Fibroblast of lung (primary cell): ENCODE measurements around the gene CACNA1H. TPM values are rescaled to one million over a fixed set of nuclear protein-coding genes. Genes with fewer than 3 reads are reported as not detected.

ENCODE experiments used
- DNase-seq, 2 donors: peaks; one replicate each; pipeline versions ENCODE4 v3.0.0 to v3.0.0-alpha.2; 2010; ENCODE audit warnings: low read depth in 2 of 2
- H2AFZ ChIP-seq: 2 replicates; pipeline ENCODE4 v1.5.1; 2012; ENCODE audit warnings: low read length, control low read depth, inconsistent platforms
- H3K27ac ChIP-seq: 2 replicates; pipeline ENCODE4 v1.5.1; 2011; ENCODE audit warnings: low read length, control low read depth; ENCODE audit not compliant: insufficient read depth
- H3K27me3 ChIP-seq: 2 replicates; pipeline ENCODE4 v1.5.1; 2011; ENCODE audit warnings: mild to moderate bottlenecking, low read length; ENCODE audit not compliant: control insufficient read depth, insufficient read depth
- H3K36me3 ChIP-seq: 2 replicates; pipeline ENCODE4 v1.5.1; 2011; ENCODE audit warnings: low read length; ENCODE audit not compliant: control insufficient read depth, insufficient read depth
- H3K4me1 ChIP-seq: 2 replicates; pipeline ENCODE4 v1.5.1; 2011; ENCODE audit warnings: low read length; ENCODE audit not compliant: control insufficient read depth, insufficient read depth; ENCODE audit errors: extremely low read depth
- H3K4me2 ChIP-seq: 2 replicates; pipeline ENCODE4 v1.5.1; 2011; ENCODE audit warnings: low read length, control low read depth; ENCODE audit not compliant: insufficient read depth; ENCODE audit errors: extremely low read depth
- H3K4me3 ChIP-seq, 4 experiments: fragments of 200-600 bp in 1 of 4; sonication (generic) in 1 of 4; replicated peaks in 1 of 4; 2 replicates each; pipeline ENCODE4 v1.5.1; 2011 to 2016; ENCODE audit warnings: low read length in 4 of 4, low read depth in 3 of 4, mild to moderate bottlenecking in 3 of 4, control low read depth in 2 of 4, inconsistent platforms in 1 of 4, mixed read lengths in 1 of 4; ENCODE audit not compliant: insufficient read depth in 1 of 4; ENCODE audit errors: control extremely low read depth in 1 of 4
- H3K79me2 ChIP-seq: 2 replicates; pipeline ENCODE4 v1.5.1; 2012; ENCODE audit warnings: mild to moderate bottlenecking, low read length, inconsistent platforms; ENCODE audit not compliant: control insufficient read depth, insufficient read depth
- H3K9ac ChIP-seq: 2 replicates; pipeline ENCODE4 v1.5.1; 2011; ENCODE audit warnings: mild to moderate bottlenecking, low read length, control low read depth; ENCODE audit not compliant: insufficient read depth
- H3K9me3 ChIP-seq: 2 replicates; pipeline ENCODE4 v1.5.1; 2012; ENCODE audit warnings: low read depth, low read length; ENCODE audit not compliant: control insufficient read depth, insufficient read depth
- H4K20me1 ChIP-seq: 2 replicates; pipeline ENCODE4 v1.5.1; 2011; ENCODE audit warnings: low read length; ENCODE audit not compliant: control insufficient read depth, insufficient read depth; ENCODE audit errors: extremely low read depth
- CTCF ChIP-seq, 2 donors: IDR thresholded peaks in 1 of 2; conservative IDR thresholded peaks in 1 of 2; 1 replicate in 1 of 2; 2 replicates in 1 of 2; pipeline ENCODE4 v1.5.1; 2011 to 2012; ENCODE audit warnings: low read length in 2 of 2, control low read depth in 1 of 2, inconsistent platforms in 1 of 2, low read depth in 1 of 2, mild to moderate bottlenecking in 1 of 2
- EZH2 ChIP-seq: IDR thresholded peaks from 2 replicates; pipeline ENCODE4 v1.5.1; 2012; ENCODE audit warnings: low read length, control low read depth, mild to moderate bottlenecking; ENCODE audit errors: missing control alignments
- polyA plus RNA-seq, 2 donors: library from polyadenylated mRNA; depleted of rRNA in 1 of 2; stranded (reverse) in 1 of 2; unstranded in 1 of 2; fragments of >200 nt; gene quantifications; 2 replicates each; pipeline ENCODE4 v1.2.1, GENCODE V29; 2011 to 2012; ENCODE audit warnings: missing spikeins in 1 of 2
- total RNA-seq: library from RNA; depleted of rRNA; stranded (reverse); fragments of >200 nt; gene quantifications from 2 replicates; pipeline ENCODE4 v1.2.1, GENCODE V29; 2014

Gene CACNA1H
- total and polyA plus RNA-seq, 2 donors (not counting 1 experiment from before 2014, with no cell fraction given) = 1.2 to 10.5 TPM

- H3K4me2 ChIP-seq = no peak overlapping the region
- H3K4me1 ChIP-seq = no peaks in the 10 kb centered on the region
- H3K36me3 ChIP-seq = no peaks in the 10 kb centered on the region
- no peaks in the 10 kb centered on the region for H4K20me1 ChIP-seq
- no peaks in the 10 kb centered on the region for H3K79me2 ChIP-seq
- H3K9me3 ChIP-seq = no peaks in the 10 kb centered on the region
- H3K27me3 ChIP-seq = no peaks in the 10 kb centered on the region
- H2AFZ ChIP-seq = no peak overlapping the region
- no peak for TF ChIP-seq EZH2
- TF ChIP-seq CTCF (conservative IDR thresholded peaks at IDR 0.05 in 1 of 2, IDR thresholded peaks at IDR 0.05 in 1 of 2; ENCODE audit: low read depth in 1 of 2, low read length in 2 of 2) = no peak
- no peak for DNase-seq
- no peak overlapping the region for H3K9ac ChIP-seq
- H3K27ac ChIP-seq = no peak overlapping the region
- no peak overlapping the region for H3K4me3 ChIP-seq
Measured at GRCh38 chr16:1119766-1120576, 32.9 kb upstream of the CACNA1H start.

- no peaks in the 10 kb centered on the region for H4K20me1 ChIP-seq
- no peak overlapping the region for H3K9ac ChIP-seq
- no peak overlapping the region for H2AFZ ChIP-seq
- H3K27ac ChIP-seq = no peak overlapping the region
- DNase-seq = no peak
- H3K36me3 ChIP-seq = no peaks in the 10 kb centered on the region
- TF ChIP-seq CTCF (conservative IDR thresholded peaks at IDR 0.05 in 1 of 2, IDR thresholded peaks at IDR 0.05 in 1 of 2; ENCODE audit: low read depth in 1 of 2, low read length in 2 of 2) (no peak), EZH2 (no peak)
- no peaks in the 10 kb centered on the region for H3K9me3 ChIP-seq
- no peak overlapping the region for H3K4me3 ChIP-seq
- H3K79me2 ChIP-seq = no peaks in the 10 kb centered on the region
- no peaks in the 10 kb centered on the region for H3K4me1 ChIP-seq
- no peaks in the 10 kb centered on the region for H3K27me3 ChIP-seq
- H3K4me2 ChIP-seq = no peak overlapping the region
Measured at GRCh38 chr16:1120577-1120941, 32.3 kb upstream of the CACNA1H start.

GRCh38 chr16:1121009-1121408 is 31.9 kb upstream of the CACNA1H start:
- Histone ChIP-seq H3K27me3 (no peaks in the 10 kb centered on the region), H3K4me2 (no peak overlapping the region), H4K20me1 (no peaks in the 10 kb centered on the region), H3K27ac (no peak overlapping the region), H3K4me1 (no peaks in the 10 kb centered on the region), H3K36me3 (no peaks in the 10 kb centered on the region), H2AFZ (no peak overlapping the region), H3K4me3 (no peak overlapping the region), H3K79me2 (no peaks in the 10 kb centered on the region), H3K9me3 (no peaks in the 10 kb centered on the region), H3K9ac (no peak overlapping the region)
- TF ChIP-seq CTCF (conservative IDR thresholded peaks at IDR 0.05 in 1 of 2, IDR thresholded peaks at IDR 0.05 in 1 of 2; ENCODE audit: low read depth in 1 of 2, low read length in 2 of 2) (no peak), EZH2 (no peak)
- no peak for DNase-seq
